ENCODE measurements around the gene TMEM123.

The TMEM123 gene

DNA sequence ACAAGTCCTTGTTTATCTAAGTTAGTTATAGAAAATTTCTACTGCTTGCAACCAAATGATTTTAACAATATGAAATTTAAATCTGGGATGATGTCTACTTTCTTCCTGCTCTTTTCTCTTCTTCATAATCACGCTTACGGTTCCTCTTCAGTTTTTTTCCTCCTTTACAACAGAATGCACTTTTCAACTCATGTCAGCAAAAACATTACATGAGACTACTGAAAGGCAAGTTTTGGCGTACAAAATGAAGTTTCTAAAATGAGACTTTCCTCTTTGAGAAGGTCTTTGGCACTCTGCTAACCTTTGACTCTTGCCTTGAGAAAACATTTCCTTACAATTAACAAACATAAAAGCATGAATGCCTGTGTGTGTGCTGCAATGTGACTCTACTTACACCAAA, 23.3 kb downstream of the TMEM123 start:
- no peaks in the 10 kb centered on the region for H3K9me2 ChIP-seq (replicated peaks; ENCODE audit: insufficient read depth, low read length)
- H3K36me3 ChIP-seq (ENCODE audit: low read length): peaks cover 40% of the 10 kb centered on the region
- no peak for TF ChIP-seq EZH2phosphoT487 (conservative IDR thresholded peaks at IDR 0.05; ENCODE audit: low read length)
- TF ChIP-seq, protein P1, sequence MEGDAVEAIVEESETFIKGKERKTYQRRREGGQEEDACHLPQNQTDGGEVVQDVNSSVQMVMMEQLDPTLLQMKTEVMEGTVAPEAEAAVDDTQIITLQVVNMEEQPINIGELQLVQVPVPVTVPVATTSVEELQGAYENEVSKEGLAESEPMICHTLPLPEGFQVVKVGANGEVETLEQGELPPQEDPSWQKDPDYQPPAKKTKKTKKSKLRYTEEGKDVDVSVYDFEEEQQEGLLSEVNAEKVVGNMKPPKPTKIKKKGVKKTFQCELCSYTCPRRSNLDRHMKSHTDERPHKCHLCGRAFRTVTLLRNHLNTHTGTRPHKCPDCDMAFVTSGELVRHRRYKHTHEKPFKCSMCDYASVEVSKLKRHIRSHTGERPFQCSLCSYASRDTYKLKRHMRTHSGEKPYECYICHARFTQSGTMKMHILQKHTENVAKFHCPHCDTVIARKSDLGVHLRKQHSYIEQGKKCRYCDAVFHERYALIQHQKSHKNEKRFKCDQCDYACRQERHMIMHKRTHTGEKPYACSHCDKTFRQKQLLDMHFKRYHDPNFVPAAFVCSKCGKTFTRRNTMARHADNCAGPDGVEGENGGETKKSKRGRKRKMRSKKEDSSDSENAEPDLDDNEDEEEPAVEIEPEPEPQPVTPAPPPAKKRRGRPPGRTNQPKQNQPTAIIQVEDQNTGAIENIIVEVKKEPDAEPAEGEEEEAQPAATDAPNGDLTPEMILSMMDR (IDR thresholded peaks at IDR 0.05; ENCODE audit: insufficient read depth, low read length, poor library complexity, severe bottlenecking): no peak
- H3K27ac ChIP-seq (ENCODE audit: low read depth, low read length): peak overlapping the region; percentile 94
- H3K9ac ChIP-seq (ENCODE audit: low read length): peak overlapping the region; percentile 55
- peaks cover 23% of the 10 kb centered on the region; the same call in 1 of the 2 replicates for H3K9me3 ChIP-seq (ENCODE audit: insufficient read depth, low read length)
- peaks cover 44% of the 10 kb centered on the region for H3F3A ChIP-seq (ENCODE audit: insufficient read depth)
- peaks cover 91% of the 10 kb centered on the region for H3K79me2 ChIP-seq (ENCODE audit: insufficient read depth, low read length)
- H4K20me1 ChIP-seq (ENCODE audit: low read depth, low read length): no peaks in the 10 kb centered on the region
- peak overlapping the region; percentile 62 for H3K4me2 ChIP-seq (ENCODE audit: low read depth, low read length, poor library complexity, severe bottlenecking)
- H3K27me3 ChIP-seq (ENCODE audit: low read length): no peaks in the 10 kb centered on the region
- H2AFZ ChIP-seq (ENCODE audit: low read depth, low read length, severe bottlenecking): no peak overlapping the region
- H3K4me3 ChIP-seq (ENCODE audit: insufficient read depth, low read length, poor library complexity, severe bottlenecking): peak overlapping the region; percentile 27

GRCh38 chr11:102428696-102429095, 23.9 kb downstream of the TMEM123 start:
- peak overlapping the region; percentile 94 for H3K27ac ChIP-seq (ENCODE audit: low read depth, low read length)
- H3K4me2 ChIP-seq (ENCODE audit: low read depth, low read length, poor library complexity, severe bottlenecking): peak overlapping the region; percentile 62
- no peak for TF ChIP-seq EZH2phosphoT487 (conservative IDR thresholded peaks at IDR 0.05; ENCODE audit: low read length)
- TF ChIP-seq, protein P1 (IDR thresholded peaks at IDR 0.05; ENCODE audit: insufficient read depth, low read length, poor library complexity, severe bottlenecking): no peak
- no peak overlapping the region for H2AFZ ChIP-seq (ENCODE audit: low read depth, low read length, severe bottlenecking)
- peaks cover 35% of the 10 kb centered on the region for H3K36me3 ChIP-seq (ENCODE audit: low read length)
- no peaks in the 10 kb centered on the region for H3K27me3 ChIP-seq (ENCODE audit: low read length)
- H4K20me1 ChIP-seq (ENCODE audit: low read depth, low read length): 0 out of 2 replicates have a peak, but pooled peaks cover 2% of the 10 kb centered on the region
- peaks cover 47% of the 10 kb centered on the region for H3F3A ChIP-seq (ENCODE audit: insufficient read depth)
- no peak overlapping the region for H3K4me3 ChIP-seq (ENCODE audit: insufficient read depth, low read length, poor library complexity, severe bottlenecking)
- H3K9me3 ChIP-seq (ENCODE audit: insufficient read depth, low read length): peaks cover 19% of the 10 kb centered on the region; the same call in 1 of the 2 replicates
- peaks cover 91% of the 10 kb centered on the region for H3K79me2 ChIP-seq (ENCODE audit: insufficient read depth, low read length)
- peak overlapping the region; percentile 55; the same call in 1 of the 2 replicates for H3K9ac ChIP-seq (ENCODE audit: low read length)
- no peaks in the 10 kb centered on the region for H3K9me2 ChIP-seq (replicated peaks; ENCODE audit: insufficient read depth, low read length)

DNA sequence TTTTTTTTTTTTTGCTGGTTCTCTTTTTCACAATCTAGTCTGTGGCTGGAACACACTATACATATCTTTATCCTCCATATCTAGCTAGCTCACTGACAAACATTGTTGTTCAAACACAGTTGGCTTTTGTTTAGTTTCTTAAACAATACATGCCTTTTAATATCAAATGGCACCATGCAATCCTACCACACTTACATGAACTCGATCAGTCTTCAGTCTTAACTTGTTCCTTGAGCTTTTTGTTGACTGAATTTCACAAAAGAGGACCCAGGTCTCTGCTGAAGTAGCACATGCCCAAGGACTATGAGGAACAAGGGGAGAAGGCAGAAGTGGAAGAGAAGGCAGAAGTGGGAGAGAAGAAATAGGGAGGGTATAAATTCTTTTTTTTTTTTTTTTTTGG, 25.5 kb downstream of the TMEM123 start:
- TF ChIP-seq, protein P1 (IDR thresholded peaks at IDR 0.05; ENCODE audit: insufficient read depth, low read length, poor library complexity, severe bottlenecking): no peak
- no peak for TF ChIP-seq EZH2phosphoT487 (conservative IDR thresholded peaks at IDR 0.05; ENCODE audit: low read length)
- H3K27ac ChIP-seq (ENCODE audit: low read depth, low read length): peak overlapping the region; percentile 20
- no peaks in the 10 kb centered on the region for H3K9me2 ChIP-seq (replicated peaks; ENCODE audit: insufficient read depth, low read length)
- H3K9me3 ChIP-seq (ENCODE audit: insufficient read depth, low read length): 0 out of 2 replicates have a peak, but pooled peaks cover 5% of the 10 kb centered on the region
- H4K20me1 ChIP-seq (ENCODE audit: low read depth, low read length): peaks cover 12% of the 10 kb centered on the region; the same call in 1 of the 2 replicates
- no peaks in the 10 kb centered on the region for H3K27me3 ChIP-seq (ENCODE audit: low read length)
- peaks cover 23% of the 10 kb centered on the region for H3K36me3 ChIP-seq (ENCODE audit: low read length)
- H3K4me3 ChIP-seq (ENCODE audit: insufficient read depth, low read length, poor library complexity, severe bottlenecking): no peak overlapping the region
- no peak overlapping the region for H2AFZ ChIP-seq (ENCODE audit: low read depth, low read length, severe bottlenecking)
- no peak overlapping the region for H3K9ac ChIP-seq (ENCODE audit: low read length)
- H3K79me2 ChIP-seq (ENCODE audit: insufficient read depth, low read length): peaks cover 92% of the 10 kb centered on the region
- peaks cover 56% of the 10 kb centered on the region for H3F3A ChIP-seq (ENCODE audit: insufficient read depth)
- no peak overlapping the region for H3K4me2 ChIP-seq (ENCODE audit: low read depth, low read length, poor library complexity, severe bottlenecking)

Data from SU-DHL-6 (cell line).